H9 (cell line): ENCODE data around the gene MSMP. TPM values are rescaled to one million over a fixed set of nuclear protein-coding genes. Genes with fewer than 3 reads are reported as not detected.

Source experiments
- DNase-seq: peaks from one replicate; pipeline ENCODE4 v3.0.0-alpha.2; 2017
- H2AFZ ChIP-seq: one replicate; pipeline ENCODE4 v1.6.1; 2013; ENCODE audit warnings: mild to moderate bottlenecking, low read length, control low read depth, moderate library complexity
- H2AK5ac ChIP-seq: 2 replicates; pipeline ENCODE4 v1.6.1; 2013; ENCODE audit warnings: low read length, control low read depth, mixed read lengths; ENCODE audit not compliant: insufficient read length
- H2BK120ac ChIP-seq: one replicate; pipeline ENCODE4 v1.6.1; 2013; ENCODE audit warnings: low read depth, mild to moderate bottlenecking, low read length, control low read depth, inconsistent platforms; ENCODE audit not compliant: poor library complexity, severe bottlenecking
- H2BK12ac ChIP-seq: 2 replicates; pipeline ENCODE4 v1.6.1; 2013; ENCODE audit warnings: low read length, control low read depth, mixed read lengths, low read depth; ENCODE audit not compliant: insufficient read length
- H2BK15ac ChIP-seq: 2 replicates; pipeline ENCODE4 v1.6.1; 2013; ENCODE audit warnings: low read depth, low read length, control low read depth
- H2BK20ac ChIP-seq: one replicate; pipeline ENCODE4 v1.6.1; 2013; ENCODE audit warnings: low read depth, mild to moderate bottlenecking, low read length, control low read depth, inconsistent platforms; ENCODE audit not compliant: poor library complexity, severe bottlenecking
- H2BK5ac ChIP-seq: 2 replicates; pipeline ENCODE4 v1.6.1; 2013; ENCODE audit warnings: low read length, control low read depth, mixed read lengths; ENCODE audit not compliant: insufficient read length
- H3K14ac ChIP-seq: 2 replicates; pipeline ENCODE4 v1.6.1; 2013; ENCODE audit warnings: low read length, control low read depth; ENCODE audit not compliant: insufficient read depth
- H3K18ac ChIP-seq: 2 replicates; pipeline ENCODE4 v1.6.1; 2013; ENCODE audit warnings: low read depth, mild to moderate bottlenecking, mixed read lengths, low read length, control low read depth; ENCODE audit not compliant: insufficient read length
- H3K23ac ChIP-seq: 2 replicates; pipeline ENCODE4 v1.6.1; 2013; ENCODE audit warnings: low read length, control low read depth, mixed read lengths, low read depth; ENCODE audit not compliant: insufficient read length
- H3K23me2 ChIP-seq: 2 replicates; pipeline ENCODE4 v1.6.1; 2013; ENCODE audit warnings: low read depth, mild to moderate bottlenecking, mixed read lengths, low read length, control low read depth; ENCODE audit not compliant: insufficient read length, poor library complexity, severe bottlenecking
- H3K27ac ChIP-seq: 2 replicates; pipeline ENCODE4 v1.5.1; 2013; ENCODE audit warnings: low read length, control low read depth, mixed read lengths, low read depth; ENCODE audit not compliant: insufficient read length
- H3K27me3 ChIP-seq: 2 replicates; pipeline ENCODE4 v1.6.1; 2013; ENCODE audit warnings: low read length, control low read depth, inconsistent platforms; ENCODE audit not compliant: insufficient read depth
- H3K4ac ChIP-seq: 2 replicates; pipeline ENCODE4 v1.6.1; 2013; ENCODE audit warnings: low read depth, mild to moderate bottlenecking, control low read depth, inconsistent platforms, low read length, moderate library complexity
- H3K4me1 ChIP-seq: 2 replicates; pipeline ENCODE4 v1.6.1; 2013; ENCODE audit warnings: low read length, control low read depth, inconsistent platforms; ENCODE audit not compliant: insufficient read depth
- H3K4me2 ChIP-seq: 2 replicates; pipeline ENCODE4 v1.6.1; 2013; ENCODE audit warnings: low read length, control low read depth, mixed read lengths; ENCODE audit not compliant: insufficient read length, insufficient read depth
- H3K56ac ChIP-seq: 2 replicates; pipeline ENCODE4 v1.6.1; 2013; ENCODE audit warnings: low read depth, mild to moderate bottlenecking, mixed read lengths, low read length, control low read depth; ENCODE audit not compliant: insufficient read length
- H3K79me1 ChIP-seq: 2 replicates; pipeline ENCODE4 v1.6.1; 2013; ENCODE audit warnings: low read depth, mild to moderate bottlenecking, moderate library complexity, low read length, control low read depth, inconsistent platforms; ENCODE audit not compliant: insufficient read depth, poor library complexity, severe bottlenecking
- H3K79me2 ChIP-seq: 2 replicates; pipeline ENCODE4 v1.6.1; 2013; ENCODE audit warnings: low read length, control low read depth, inconsistent platforms; ENCODE audit not compliant: insufficient read depth
- H3K9ac ChIP-seq: 2 replicates; pipeline ENCODE4 v1.6.1; 2013; ENCODE audit warnings: low read length, control low read depth, mixed read lengths; ENCODE audit not compliant: insufficient read length; ENCODE audit errors: extremely low read depth
- H3K9me3 ChIP-seq: one replicate; pipeline ENCODE4 v1.6.1; 2013; ENCODE audit warnings: low read depth, low read length, inconsistent platforms; ENCODE audit not compliant: control insufficient read depth
- H3T11ph ChIP-seq: one replicate; pipeline ENCODE4 v1.6.1; 2013; ENCODE audit warnings: mild to moderate bottlenecking, low read length, control low read depth, inconsistent platforms
- H4K20me1 ChIP-seq: one replicate; pipeline ENCODE4 v1.6.1; 2013; ENCODE audit not compliant: control insufficient read depth, insufficient read length, insufficient read depth
- H4K5ac ChIP-seq: 2 replicates; pipeline ENCODE4 v1.6.1; 2013; ENCODE audit warnings: low read depth, mild to moderate bottlenecking, mixed read lengths, low read length, control low read depth; ENCODE audit not compliant: insufficient read length
- H4K8ac ChIP-seq: replicated peaks from 2 replicates; pipeline ENCODE4 v1.6.1; 2013; ENCODE audit warnings: low read length, control low read depth, mixed read lengths, low read depth; ENCODE audit not compliant: insufficient read length
- H4K91ac ChIP-seq: 2 replicates; pipeline ENCODE4 v1.6.1; 2013; ENCODE audit warnings: low read depth, mild to moderate bottlenecking, moderate library complexity, mixed read lengths, low read length, control low read depth; ENCODE audit not compliant: insufficient read length
- H3K27ac Mint-ChIP-seq, 3 experiments: 2 replicates in 2 of 3; 3 replicates in 1 of 3; pipeline ENCODE4 v1.8.0; 2020 to 2021; ENCODE audit warnings: mixed read lengths in 3 of 3, mild to moderate bottlenecking in 1 of 3, moderate library complexity in 1 of 3
- H3K27me3 Mint-ChIP-seq: 2 replicates; pipeline ENCODE4 v1.8.0; 2021; ENCODE audit warnings: low read depth, mild to moderate bottlenecking, moderate library complexity, mixed read lengths
- H3K36me3 Mint-ChIP-seq, 3 experiments: 2 replicates in 2 of 3; 3 replicates in 1 of 3; pipeline ENCODE4 v1.8.0; 2020 to 2021; ENCODE audit warnings: low read depth in 3 of 3, mixed read lengths in 3 of 3; ENCODE audit not compliant: insufficient read depth in 1 of 3
- H3K4me1 Mint-ChIP-seq, 2 experiments: 2 replicates each; pipeline ENCODE4 v1.8.0; 2020; ENCODE audit warnings: mixed read lengths in 2 of 2
- H3K4me3 Mint-ChIP-seq, 2 experiments: 2 replicates in 1 of 2; 3 replicates in 1 of 2; pipeline ENCODE4 v1.8.0; 2020 to 2021; ENCODE audit warnings: mild to moderate bottlenecking in 2 of 2, mixed read lengths in 2 of 2, moderate library complexity in 1 of 2
- H3K9me3 Mint-ChIP-seq, 2 experiments: 2 replicates in 1 of 2; 3 replicates in 1 of 2; pipeline ENCODE4 v1.8.0; 2020; ENCODE audit warnings: mild to moderate bottlenecking in 2 of 2, mixed read lengths in 2 of 2, moderate library complexity in 1 of 2
- CTCF ChIP-seq: fragments of 200-600 bp; sonication (generic); conservative IDR thresholded peaks from 3 replicates; pipeline ENCODE4 v1.8.0; 2021; ENCODE audit warnings: antibody characterized with exemption, mild to moderate bottlenecking
- WGBS: extraction: QIAGEN DNeasy Blood & Tissue Kit; methylation state at CpG from one replicate; pipeline ENCODE4 v1.1.7; 2013; ENCODE audit warnings: missing lambda C conversion rate, low lambda C conversion rate, mixed read lengths; ENCODE audit not compliant: insufficient read length; ENCODE audit errors: extremely low coverage; 5-methylcytosine and 5-hydroxymethylcytosine counted together
- total RNA-seq: library from RNA; stranded (reverse); gene quantifications from 2 replicates; pipeline ENCODE4 v1.2.1, GENCODE V29; 2021

The MSMP gene
- total RNA-seq, 1 experiment from 2014 or later: 0.83 TPM

GRCh38 chr9:35713578-35713977 is 40.5 kb downstream of the MSMP start:
- H2BK20ac ChIP-seq: no peak overlapping the region
- no peak overlapping the region for H3T11ph ChIP-seq
- H3K14ac ChIP-seq: no peak overlapping the region
- WGBS: no CpG with 5 or more reads among the region's 3 CpGs
- TF ChIP-seq CTCF: no peak
- H3K4ac ChIP-seq: no peak overlapping the region
- H3K79me1 ChIP-seq: no peaks in the 10 kb centered on the region
- Mint-ChIP-seq H3K27ac (no peak overlapping the region), H3K9me3 (no peaks in the 10 kb centered on the region), H3K4me3 (no peak overlapping the region), H3K36me3 (peaks cover 54 to 93% (median 83%) of the 10 kb centered on the region in 3 experiments), H3K4me1 (peaks cover 0 to 9% of the 10 kb centered on the region in 2 experiments; a peak in 2 of 4 replicates), H3K27me3 (no peaks in the 10 kb centered on the region; the same call in 1 of the 2 replicates)
- H3K9me3 ChIP-seq: no peaks in the 10 kb centered on the region
- H2AFZ ChIP-seq: no peak overlapping the region
- H3K27ac ChIP-seq: no peak overlapping the region
- no peak overlapping the region for H2BK120ac ChIP-seq
- H2BK15ac ChIP-seq: no peak overlapping the region
- no peaks in the 10 kb centered on the region for H4K20me1 ChIP-seq
- H4K91ac ChIP-seq: no peak overlapping the region
- no peak overlapping the region for H2BK12ac ChIP-seq
- DNase-seq: no peak
- no peaks in the 10 kb centered on the region for H3K79me2 ChIP-seq
- H3K4me2 ChIP-seq: no peak overlapping the region
- no peaks in the 10 kb centered on the region for H3K4me1 ChIP-seq
- H2BK5ac ChIP-seq: no peak overlapping the region
- H3K56ac ChIP-seq: no peak overlapping the region
- H3K23me2 ChIP-seq: no peaks in the 10 kb centered on the region
- H3K27me3 ChIP-seq: no peaks in the 10 kb centered on the region
- H2AK5ac ChIP-seq: no peak overlapping the region
- no peak overlapping the region for H3K18ac ChIP-seq
- no peak overlapping the region for H4K8ac ChIP-seq
- no peak overlapping the region for H4K5ac ChIP-seq
- H3K23ac ChIP-seq: no peak overlapping the region
- H3K9ac ChIP-seq: no peak overlapping the region
